CD4-positive, alpha-beta T cell treated with Interleukin-6 at 100 ng/mL for 8 hours (primary cell): ENCODE measurements around the gene SLC38A5.

Experiments used
- DNase-seq: peaks from one replicate; pipeline ENCODE4 v3.0.0-alpha.2; 2020; ENCODE audit warnings: mixed read lengths, low spot score

Gene SLC38A5

DNA sequence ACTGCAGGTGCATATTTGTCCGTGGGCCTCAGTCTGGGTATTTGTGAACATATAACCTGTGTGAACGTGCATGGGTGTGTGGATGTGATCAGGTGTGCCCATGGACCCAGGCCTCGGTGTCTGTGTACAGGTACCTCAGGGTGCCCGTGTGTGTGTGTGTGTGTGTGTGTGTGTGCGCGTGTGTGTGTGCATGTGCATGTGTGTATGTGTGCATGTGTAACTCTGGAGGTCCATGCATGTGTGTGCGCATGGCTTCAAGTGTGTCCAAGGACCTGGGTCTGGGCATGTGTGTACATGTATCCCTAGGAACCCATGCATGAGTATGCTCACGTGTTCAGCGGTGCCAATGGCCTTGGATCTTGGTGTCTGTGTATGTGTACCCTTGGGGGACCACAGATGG is 21.7 kb upstream of the SLC38A5 start:
- DNase-seq: no peak

DNA sequence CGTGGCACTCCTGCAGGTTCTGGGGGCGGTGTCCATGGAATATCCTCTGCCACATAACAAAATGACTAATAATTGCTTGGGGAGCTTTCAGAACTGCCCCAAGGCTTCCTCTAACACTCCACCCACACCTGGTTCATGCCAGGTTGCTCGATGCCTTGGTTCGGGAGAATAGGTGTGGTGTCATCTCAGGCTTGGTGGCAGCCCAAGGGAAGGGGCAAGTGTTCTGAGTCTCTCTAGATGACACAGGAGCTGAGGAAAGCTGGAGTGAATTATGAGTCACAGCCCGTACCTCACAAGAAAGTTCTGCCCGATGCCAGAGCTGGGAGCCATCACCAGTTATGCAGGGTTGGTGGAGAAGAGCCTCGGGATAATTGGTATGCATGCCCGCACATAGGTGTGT is 20.6 kb upstream of the SLC38A5 start:
- DNase-seq: no peak

DNA sequence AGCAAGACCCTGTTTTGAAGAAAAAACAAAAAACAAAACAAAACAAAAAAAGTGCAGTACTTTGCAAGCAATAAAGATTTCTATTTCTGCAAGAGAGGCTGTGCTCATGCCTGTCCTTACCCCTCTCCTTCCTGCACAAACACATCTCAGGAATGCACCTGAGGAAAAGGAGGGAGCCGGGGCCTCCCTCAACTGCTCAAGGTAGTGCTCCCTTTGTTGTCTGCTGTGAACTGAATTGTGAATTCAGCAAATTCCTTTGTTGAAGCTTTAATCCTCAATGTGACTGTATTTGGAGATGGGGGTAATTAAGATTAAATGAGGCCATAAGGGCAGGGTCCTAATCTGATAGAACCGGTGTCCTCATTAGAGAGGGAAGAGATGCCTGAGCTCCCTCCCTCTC is 19.8 kb upstream of the SLC38A5 start:
- DNase-seq: no peak

- DNase-seq: no peak
Measured at GRCh38 chrX:48489296-48489695, 19.2 kb upstream of the SLC38A5 start.

DNA sequence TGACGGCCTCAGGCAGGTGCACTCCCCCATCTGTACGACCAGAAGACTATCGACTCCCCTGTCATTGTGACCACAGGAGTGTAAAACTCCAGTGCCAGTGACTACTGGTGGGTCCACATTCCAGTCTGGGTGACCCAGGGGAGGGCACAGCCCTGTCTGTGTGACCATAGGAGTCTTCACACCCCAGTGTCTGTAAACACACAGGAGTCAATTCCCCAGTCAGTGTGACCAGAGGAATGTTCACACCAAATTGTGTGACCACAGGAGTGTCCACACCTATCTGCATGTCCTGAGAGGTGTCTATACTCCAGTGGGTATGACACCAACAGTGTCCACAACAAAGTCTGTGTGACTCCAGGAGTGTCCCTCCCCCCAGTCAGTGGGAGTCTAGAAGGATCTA is 18.0 kb upstream of the SLC38A5 start:
- no peak for DNase-seq

DNA sequence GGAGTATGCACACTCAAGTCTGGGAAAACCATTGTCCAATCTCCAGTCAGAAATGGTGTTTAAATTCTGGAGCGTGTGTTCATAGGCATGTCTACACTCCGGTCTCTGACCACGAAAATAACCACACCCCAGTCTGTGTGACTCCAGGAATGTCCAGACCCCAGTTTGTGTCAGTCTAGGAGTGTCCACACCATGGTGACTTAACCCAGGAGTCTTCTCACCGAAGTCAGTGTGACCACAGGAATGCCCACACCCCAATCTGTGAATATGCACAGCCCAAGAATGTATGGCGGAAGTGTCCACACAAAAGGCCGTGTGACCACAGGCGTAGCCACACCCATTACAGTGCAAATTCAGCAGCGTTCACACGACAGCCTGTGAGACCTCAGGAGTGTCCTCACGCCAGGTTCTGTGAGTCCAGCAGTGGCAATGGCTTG is 17.3 kb upstream of the SLC38A5 start:
- no peak for DNase-seq

DNA sequence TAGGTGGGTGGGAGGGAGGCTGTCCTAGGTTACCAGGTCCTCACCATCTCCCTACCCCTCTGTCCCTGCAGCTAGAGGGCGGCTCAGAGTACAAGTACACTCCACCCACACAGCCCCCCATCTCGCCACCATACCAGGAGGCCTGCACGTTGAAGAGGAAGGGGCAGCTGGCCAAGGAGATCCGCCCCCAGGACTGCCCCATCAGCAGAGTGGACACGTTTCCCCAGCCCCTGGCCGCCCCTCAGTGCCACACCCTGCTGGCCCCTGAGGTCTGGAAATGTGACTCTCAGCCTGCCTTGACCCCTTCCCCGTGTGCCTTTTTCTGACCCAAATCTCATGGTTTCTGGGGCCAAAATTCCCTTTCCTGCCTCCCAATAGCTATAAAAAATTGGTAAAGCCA is 12.5 kb upstream of the SLC38A5 start:
- DNase-seq: no peak

DNA sequence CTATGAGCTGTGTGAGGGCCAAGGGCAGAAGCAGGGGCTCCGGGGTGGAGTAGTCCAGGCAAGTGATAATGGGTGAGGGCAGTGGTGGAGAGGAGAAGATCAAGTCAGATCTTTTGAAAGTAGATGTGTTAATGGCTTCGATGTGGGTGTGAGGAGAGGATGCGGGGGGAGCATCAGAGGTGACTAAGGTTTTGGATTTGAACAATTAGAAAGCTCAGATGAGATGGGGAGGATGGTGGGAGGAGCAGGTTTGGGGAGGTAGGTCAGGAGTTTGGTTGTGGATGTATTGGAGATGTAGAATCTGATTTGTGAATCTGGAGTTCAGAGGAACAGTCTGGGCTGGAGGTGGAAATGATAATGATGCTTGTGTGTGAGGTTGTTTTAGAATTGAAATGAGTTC is 10.5 kb upstream of the SLC38A5 start:
- DNase-seq: no peak

DNA sequence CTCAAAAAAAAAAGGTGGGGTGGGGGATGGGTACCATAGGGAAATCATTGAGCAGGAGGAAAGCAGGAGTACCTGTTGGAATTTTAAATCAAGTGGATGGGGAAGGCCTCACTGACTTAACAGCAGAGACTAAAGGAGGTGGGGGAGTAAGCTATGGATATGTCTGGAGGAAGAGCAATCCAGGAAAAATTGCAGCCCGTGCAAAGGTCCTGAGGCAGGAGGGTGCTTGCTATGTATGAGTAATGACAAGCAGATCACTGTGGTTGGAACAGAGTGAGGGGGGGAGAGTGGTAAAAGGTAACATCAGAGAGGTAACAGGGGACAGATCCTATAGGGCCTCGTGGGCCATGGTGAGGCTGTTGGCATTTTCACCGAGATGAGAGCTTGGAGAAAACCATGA is 10.1 kb upstream of the SLC38A5 start:
- DNase-seq: no peak

DNA sequence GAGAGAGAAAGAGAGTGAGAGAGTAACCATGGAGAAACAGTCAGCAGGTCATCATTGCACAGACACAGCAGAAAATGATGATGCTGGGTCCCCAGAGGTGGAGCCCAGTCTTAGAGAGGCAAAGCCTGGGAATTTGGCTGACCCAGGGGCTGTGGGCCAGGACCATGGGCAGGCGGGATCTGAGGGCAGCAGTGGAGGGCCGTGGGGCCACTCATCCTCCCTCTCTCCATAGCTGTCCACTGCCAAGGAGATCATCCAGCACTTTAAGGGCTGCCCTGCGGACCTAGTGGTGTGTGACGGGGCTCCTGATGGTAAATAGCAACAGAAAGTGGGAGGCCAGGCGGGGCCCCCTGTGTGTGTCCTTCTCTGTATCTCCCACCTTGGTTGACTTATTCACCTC is 8.7 kb upstream of the SLC38A5 start:
- DNase-seq: no peak

- DNase-seq: no peak
Measured at GRCh38 chrX:48477960-48478755, 8.1 kb upstream of the SLC38A5 start.

DNA sequence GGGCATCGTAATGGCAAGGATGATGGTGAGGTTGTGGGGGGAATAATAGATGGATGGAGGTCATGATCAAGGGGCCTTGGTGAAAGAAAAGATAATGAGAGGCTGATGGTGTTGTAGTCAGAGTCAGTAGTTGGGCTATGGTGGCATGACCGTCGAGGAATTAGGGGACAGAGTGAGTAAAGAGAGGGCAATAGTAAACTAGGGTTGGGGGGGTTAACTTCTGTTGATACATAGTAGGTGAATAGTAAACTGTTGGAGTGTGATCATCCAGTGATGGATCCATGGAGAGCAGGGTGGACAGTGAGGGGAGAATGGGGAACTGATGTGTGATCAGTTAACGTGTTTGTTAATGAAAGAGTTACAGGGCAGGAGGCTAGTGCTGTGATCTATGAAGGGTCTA is 6.9 kb upstream of the SLC38A5 start:
- DNase-seq: no peak

- peak; percentile 92 for DNase-seq
Measured at GRCh38 chrX:48475774-48476577, 5.9 kb upstream of the SLC38A5 start, which contains the start of gene FTSJ1. Gene FTSJ1, plus strand, starts transcription at chrX:48476199. Its CDS starts 1,849 bp downstream, at chrX:48478048.

DNA sequence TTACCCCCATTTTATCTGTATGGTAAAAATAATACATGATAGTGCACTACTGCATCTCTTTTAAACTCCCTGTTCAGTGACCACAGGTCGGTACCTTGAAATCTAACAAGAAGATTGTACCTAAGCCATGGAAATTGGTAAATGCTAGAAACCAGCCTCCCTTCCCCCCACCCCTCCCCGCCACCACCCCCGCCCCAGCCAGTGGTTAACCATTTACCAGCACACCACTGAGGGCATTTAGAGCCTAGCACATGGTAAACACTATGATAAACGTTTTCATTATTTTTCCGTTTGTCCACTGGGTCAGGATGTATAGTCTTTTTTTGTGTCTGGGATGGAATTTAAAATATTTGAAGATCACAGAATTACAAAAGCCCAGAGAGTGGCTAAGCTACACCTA is 5.2 kb upstream of the SLC38A5 start:
- DNase-seq: no peak

- no peak for DNase-seq
Measured at GRCh38 chrX:48474581-48474980, 4.5 kb upstream of the SLC38A5 start.

GRCh38 chrX:48474127-48474526 is 4.1 kb upstream of the SLC38A5 start:
- DNase-seq: no peak

DNA sequence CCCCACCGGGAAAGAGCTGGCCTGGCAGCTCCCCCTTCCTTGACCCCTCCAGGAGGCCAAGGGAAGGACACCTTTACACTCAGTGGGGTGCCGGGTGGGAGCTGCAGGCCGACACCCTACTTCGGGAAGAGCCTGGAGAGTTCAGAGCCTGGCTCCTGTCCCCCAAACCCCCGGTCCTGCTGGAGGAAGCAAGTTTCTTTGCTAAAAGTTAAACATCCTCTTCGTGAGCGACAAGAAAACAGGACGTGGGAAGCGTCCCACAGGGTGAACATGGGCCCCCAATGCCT is 3.6 kb upstream of the SLC38A5 start:
- no peak for DNase-seq

- no peak for DNase-seq
Measured at GRCh38 chrX:48472851-48473703, 3.0 kb upstream of the SLC38A5 start.

- DNase-seq: no peak
Measured at GRCh38 chrX:48472225-48472624, 2.2 kb upstream of the SLC38A5 start.

DNA sequence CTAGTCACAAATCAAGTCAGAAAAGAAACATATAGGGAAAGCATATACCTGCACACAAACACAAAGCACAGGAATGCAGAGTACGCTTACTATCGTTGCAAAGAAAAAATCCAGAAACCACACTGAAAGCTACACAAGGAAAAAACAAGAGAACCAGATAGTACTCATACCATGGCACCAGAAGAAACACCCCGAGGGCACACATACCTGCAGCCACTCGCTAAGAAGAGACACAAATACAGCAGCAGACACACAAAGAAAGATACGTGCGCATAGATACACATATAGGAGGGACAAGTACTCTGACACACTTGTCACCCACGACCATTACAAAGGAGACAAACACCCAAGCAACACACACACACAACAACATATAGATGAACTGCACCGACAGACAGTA is 1.4 kb upstream of the SLC38A5 start:
- no peak for DNase-seq

DNA sequence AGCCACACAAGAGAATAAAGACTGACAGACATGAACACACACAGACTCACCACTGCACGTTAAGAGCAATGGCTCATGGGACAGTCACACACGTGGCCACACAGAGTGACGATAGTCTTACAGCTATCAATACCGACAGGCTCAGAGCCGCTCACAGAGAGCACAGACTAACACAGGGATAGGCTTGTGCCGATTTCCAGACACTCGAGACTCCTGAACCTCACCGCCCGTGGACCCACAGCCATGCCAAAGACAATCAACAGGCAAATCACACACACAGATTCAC is 716 bp upstream of the SLC38A5 start:
- no peak for DNase-seq

GRCh38 chrX:48468693-48469691 is 1.1 kb downstream of the SLC38A5 start:
- DNase-seq: peak; percentile 36
